Measurements from ENCODE around the gene ZNF532.
"Not testable (repeated sequence)": the region's sequence is repeated elsewhere in the genome, so short reads cannot be mapped to it uniquely, and the experiment has no call there.

DNA sequence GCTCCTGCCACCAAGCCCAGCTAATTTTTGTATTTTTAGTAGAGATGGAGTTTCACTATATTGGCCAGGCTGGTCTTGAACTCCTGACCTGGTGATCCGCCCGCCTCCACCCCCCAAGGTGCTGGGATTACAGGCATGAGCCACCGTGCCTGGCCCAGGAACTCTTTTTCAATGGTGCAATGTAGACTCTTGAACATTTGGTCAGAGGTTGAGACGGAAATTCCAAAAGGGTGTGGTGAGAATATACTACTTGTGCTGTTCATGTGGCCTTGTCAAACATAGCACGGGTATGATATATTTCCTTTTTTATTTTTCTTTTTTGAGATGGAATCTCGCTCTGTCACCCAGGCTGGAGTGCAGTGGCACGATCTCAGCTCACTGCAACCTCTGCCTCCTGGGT lies 9.2 kb upstream of the ZNF532 start:
- not testable (repeated sequence) for TF ChIP-seq POLR2A, POLR2AphosphoS5 (IDR thresholded peaks at IDR 0.05)
- TF ChIP-seq, protein P1, sequence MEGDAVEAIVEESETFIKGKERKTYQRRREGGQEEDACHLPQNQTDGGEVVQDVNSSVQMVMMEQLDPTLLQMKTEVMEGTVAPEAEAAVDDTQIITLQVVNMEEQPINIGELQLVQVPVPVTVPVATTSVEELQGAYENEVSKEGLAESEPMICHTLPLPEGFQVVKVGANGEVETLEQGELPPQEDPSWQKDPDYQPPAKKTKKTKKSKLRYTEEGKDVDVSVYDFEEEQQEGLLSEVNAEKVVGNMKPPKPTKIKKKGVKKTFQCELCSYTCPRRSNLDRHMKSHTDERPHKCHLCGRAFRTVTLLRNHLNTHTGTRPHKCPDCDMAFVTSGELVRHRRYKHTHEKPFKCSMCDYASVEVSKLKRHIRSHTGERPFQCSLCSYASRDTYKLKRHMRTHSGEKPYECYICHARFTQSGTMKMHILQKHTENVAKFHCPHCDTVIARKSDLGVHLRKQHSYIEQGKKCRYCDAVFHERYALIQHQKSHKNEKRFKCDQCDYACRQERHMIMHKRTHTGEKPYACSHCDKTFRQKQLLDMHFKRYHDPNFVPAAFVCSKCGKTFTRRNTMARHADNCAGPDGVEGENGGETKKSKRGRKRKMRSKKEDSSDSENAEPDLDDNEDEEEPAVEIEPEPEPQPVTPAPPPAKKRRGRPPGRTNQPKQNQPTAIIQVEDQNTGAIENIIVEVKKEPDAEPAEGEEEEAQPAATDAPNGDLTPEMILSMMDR (IDR thresholded peaks at IDR 0.05), result not testable (repeated sequence)
